GM03348 (cell line): Measurements from ENCODE around the gene KRTDAP.

Source experiments
- DNase-seq: peaks from one replicate; pipeline ENCODE4 v3.0.0; 2012; ENCODE audit warnings: low spot score

Gene KRTDAP

GRCh38 chr19:35512831-35513627, 22.8 kb upstream of the KRTDAP start:
- no peak for DNase-seq

- no peak for DNase-seq
Observed at GRCh38 chr19:35511337-35511736, 21.1 kb upstream of the KRTDAP start.

GRCh38 chr19:35510626-35510964, 20.3 kb upstream of the KRTDAP start:
- no peak for DNase-seq

- peak; percentile 92 for DNase-seq
Observed at GRCh38 chr19:35509861-35510625, 19.8 kb upstream of the KRTDAP start.

GRCh38 chr19:35509018-35509652, 18.9 kb upstream of the KRTDAP start:
- no peak for DNase-seq

- DNase-seq, result no peak
Observed at GRCh38 chr19:35508129-35508528, 17.9 kb upstream of the KRTDAP start.

GRCh38 chr19:35507561-35507960, 17.3 kb upstream of the KRTDAP start:
- DNase-seq, result no peak

- no peak for DNase-seq
Observed at GRCh38 chr19:35506011-35506410, 15.7 kb upstream of the KRTDAP start.

GRCh38 chr19:35502751-35503150, 12.5 kb upstream of the KRTDAP start:
- no peak for DNase-seq

GRCh38 chr19:35501684-35502083, 11.4 kb upstream of the KRTDAP start:
- no peak for DNase-seq

GRCh38 chr19:35500611-35501010, 10.3 kb upstream of the KRTDAP start:
- DNase-seq, result no peak

- DNase-seq, result no peak
Observed at GRCh38 chr19:35498984-35499527, 8.8 kb upstream of the KRTDAP start.

GRCh38 chr19:35498220-35498619, 8.0 kb upstream of the KRTDAP start:
- no peak for DNase-seq

GRCh38 chr19:35497406-35497805, 7.1 kb upstream of the KRTDAP start:
- DNase-seq, result no peak

- peak; percentile 95 for DNase-seq
Observed at GRCh38 chr19:35495107-35496064, 5.1 kb upstream of the KRTDAP start.

- DNase-seq, result no peak
Observed at GRCh38 chr19:35493971-35494370, 3.7 kb upstream of the KRTDAP start.

- DNase-seq, result no peak
Observed at GRCh38 chr19:35491836-35492360, 1.6 kb upstream of the KRTDAP start.

- no peak for DNase-seq
Observed at GRCh38 chr19:35488677-35489076, 1.6 kb downstream of the KRTDAP start.

- DNase-seq, result no peak
Observed at GRCh38 chr19:35487656-35488182, 2.5 kb downstream of the KRTDAP start.

- no peak for DNase-seq
Observed at GRCh38 chr19:35486268-35486708, 4.0 kb downstream of the KRTDAP start.
